Transverse colon (tissue), 4 donors: Measurements from ENCODE around the gene ZNF74. TPM values are rescaled to one million over a fixed set of nuclear protein-coding genes. Genes with fewer than 3 reads are reported as not detected.

ENCODE experiments used
- DNase-seq: peaks from one replicate; pipeline ENCODE4 v3.0.0-alpha.2; 2019
- H3K27ac ChIP-seq, 4 donors: fragments of 200-600 bp; sonication (generic); 2 replicates each; pipeline ENCODE4 v1.5.1; 2016 to 2018; ENCODE audit warnings: inconsistent platforms in 4 of 4
- H3K27me3 ChIP-seq: fragments of 200-600 bp; sonication (generic); 2 replicates; pipeline ENCODE4 v1.5.1; 2017; ENCODE audit warnings: inconsistent platforms
- H3K36me3 ChIP-seq, 4 donors: fragments of 200-600 bp; sonication (generic); 2 replicates each; pipeline ENCODE4 v1.5.1; 2017 to 2019; ENCODE audit warnings: inconsistent platforms in 4 of 4
- H3K4me1 ChIP-seq, 4 donors: fragments of 200-600 bp; sonication (generic); 2 replicates each; pipeline ENCODE4 v1.5.1; 2017 to 2020; ENCODE audit warnings: inconsistent platforms in 4 of 4
- H3K4me3 ChIP-seq, 4 donors: fragments of 200-600 bp; sonication (generic); 1 replicate in 1 of 4; 2 replicates in 3 of 4; pipeline versions ENCODE4 v1.5.1 to v1.6.1; 2017 to 2019; ENCODE audit warnings: inconsistent platforms in 4 of 4
- H3K9me3 ChIP-seq, 2 donors: fragments of 200-600 bp; sonication (generic); 2 replicates each; pipeline ENCODE4 v1.5.1; 2017 to 2019; ENCODE audit warnings: inconsistent platforms in 2 of 2
- EP300 ChIP-seq: sonication (generic); formaldehyde crosslinking; IDR thresholded peaks from one replicate; pipeline ENCODE4 v1.6.1; 2017; ENCODE audit warnings: antibody characterized with exemption, low read depth
- POLR2A ChIP-seq: fragments of 450-650 bp; IDR thresholded peaks from one replicate; pipeline ENCODE4 v1.6.1; 2016; ENCODE audit warnings: antibody characterized with exemption, mild to moderate bottlenecking, moderate library complexity
- POLR2AphosphoS5 ChIP-seq, 3 donors: sonication (generic); formaldehyde crosslinking; IDR thresholded peaks; one replicate each; pipeline ENCODE4 v1.6.1; 2016; ENCODE audit warnings: antibody characterized with exemption in 3 of 3
- WGBS, 2 donors: methylation state at CpG; one replicate each; pipeline ENCODE4 v1.1.5; 2018; ENCODE audit warnings: low coverage in 1 of 2; 5-methylcytosine and 5-hydroxymethylcytosine counted together
- in situ Hi-C, 4 donors: fragments of 200-750 bp; cut with MboI; loops; one replicate each; pipeline versions ENCODE4 v1.15.0 to v1.15.1; 2017; ENCODE audit warnings: low sequenced_read_pairs in 3 of 4, low pct_ligation_motif_present in 1 of 4, low pct_unique_long_range_greater_than_20kb in 1 of 4
- intact Hi-C: fragments of 100-400 bp; cut with DNase I; formaldehyde crosslinking; loops from one replicate; pipeline ENCODE4 v1.15.1; 2023; ENCODE audit warnings: low total_unique reads
- total RNA-seq, 4 donors: library from RNA; depleted of rRNA; stranded (reverse); fragments of >200 nt; gene quantifications; one replicate each; pipeline ENCODE4 v1.1.0, GENCODE V29; 2016
- TF ChIP-seq, protein P1 (sequence below), 5 experiments: fragments of 200-600 bp in 3 of 5; fragments of 450-650 bp in 2 of 5; sonication (generic) in 3 of 5; IDR thresholded peaks; 1 replicate in 2 of 5; 2 replicates in 3 of 5; pipeline ENCODE4 v1.5.1; 2016 to 2017; ENCODE audit warnings: antibody characterized with exemption in 5 of 5, inconsistent platforms in 3 of 5, mild to moderate bottlenecking in 2 of 5, moderate library complexity in 1 of 5

The ZNF74 gene
- total RNA-seq, 4 donors from 2014 or later = 1.9 to 11.5 (median 6.6) TPM

DNA sequence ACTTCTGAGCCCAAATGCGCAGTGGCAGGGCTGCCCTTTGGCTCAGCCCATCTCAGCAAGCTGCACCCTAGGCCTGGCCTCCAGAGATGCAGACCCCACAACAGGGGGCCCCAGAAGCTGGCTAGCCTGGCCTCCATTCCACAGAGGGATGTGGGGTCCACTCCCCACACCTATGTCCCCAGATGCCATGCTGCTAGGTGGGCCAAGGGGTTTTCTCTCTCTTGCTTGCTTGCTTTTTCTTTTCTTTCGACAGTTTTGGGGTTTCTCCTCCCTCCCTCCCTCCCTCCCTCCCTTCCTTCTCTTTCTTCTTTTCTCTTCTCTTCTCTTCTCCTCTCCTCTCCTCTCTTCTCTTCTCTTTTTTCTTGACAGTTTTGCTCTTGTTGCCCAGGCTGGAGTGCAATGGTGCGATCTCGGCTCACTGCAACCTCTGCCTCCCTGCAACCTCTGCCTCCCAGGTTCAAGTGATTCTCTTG is 34.0 kb downstream of the ZNF74 start:
- intact Hi-C loops (no loop called here), in situ Hi-C loops (no loop called here)
- Histone ChIP-seq H3K27me3 (peaks cover 95% of the 10 kb centered on the region), H3K36me3 (no peaks in the 10 kb centered on the region), H3K9me3 (no peaks in the 10 kb centered on the region), H3K27ac (no peak overlapping the region), H3K4me1 (peaks cover 15 to 50% (median 36%) of the 10 kb centered on the region in 4 donors), H3K4me3 (no peak overlapping the region)
- WGBS, 2 donors = 90 to 100% methylated on average over 2 to 4 of the region's 4 CpGs
- TF ChIP-seq POLR2A (no peak), EP300 (no peak), POLR2AphosphoS5 (IDR thresholded peaks at IDR 0.05) (no peak)
- TF ChIP-seq, protein P1, sequence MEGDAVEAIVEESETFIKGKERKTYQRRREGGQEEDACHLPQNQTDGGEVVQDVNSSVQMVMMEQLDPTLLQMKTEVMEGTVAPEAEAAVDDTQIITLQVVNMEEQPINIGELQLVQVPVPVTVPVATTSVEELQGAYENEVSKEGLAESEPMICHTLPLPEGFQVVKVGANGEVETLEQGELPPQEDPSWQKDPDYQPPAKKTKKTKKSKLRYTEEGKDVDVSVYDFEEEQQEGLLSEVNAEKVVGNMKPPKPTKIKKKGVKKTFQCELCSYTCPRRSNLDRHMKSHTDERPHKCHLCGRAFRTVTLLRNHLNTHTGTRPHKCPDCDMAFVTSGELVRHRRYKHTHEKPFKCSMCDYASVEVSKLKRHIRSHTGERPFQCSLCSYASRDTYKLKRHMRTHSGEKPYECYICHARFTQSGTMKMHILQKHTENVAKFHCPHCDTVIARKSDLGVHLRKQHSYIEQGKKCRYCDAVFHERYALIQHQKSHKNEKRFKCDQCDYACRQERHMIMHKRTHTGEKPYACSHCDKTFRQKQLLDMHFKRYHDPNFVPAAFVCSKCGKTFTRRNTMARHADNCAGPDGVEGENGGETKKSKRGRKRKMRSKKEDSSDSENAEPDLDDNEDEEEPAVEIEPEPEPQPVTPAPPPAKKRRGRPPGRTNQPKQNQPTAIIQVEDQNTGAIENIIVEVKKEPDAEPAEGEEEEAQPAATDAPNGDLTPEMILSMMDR (IDR thresholded peaks at IDR 0.05) = no peak
- no peak for DNase-seq

DNA sequence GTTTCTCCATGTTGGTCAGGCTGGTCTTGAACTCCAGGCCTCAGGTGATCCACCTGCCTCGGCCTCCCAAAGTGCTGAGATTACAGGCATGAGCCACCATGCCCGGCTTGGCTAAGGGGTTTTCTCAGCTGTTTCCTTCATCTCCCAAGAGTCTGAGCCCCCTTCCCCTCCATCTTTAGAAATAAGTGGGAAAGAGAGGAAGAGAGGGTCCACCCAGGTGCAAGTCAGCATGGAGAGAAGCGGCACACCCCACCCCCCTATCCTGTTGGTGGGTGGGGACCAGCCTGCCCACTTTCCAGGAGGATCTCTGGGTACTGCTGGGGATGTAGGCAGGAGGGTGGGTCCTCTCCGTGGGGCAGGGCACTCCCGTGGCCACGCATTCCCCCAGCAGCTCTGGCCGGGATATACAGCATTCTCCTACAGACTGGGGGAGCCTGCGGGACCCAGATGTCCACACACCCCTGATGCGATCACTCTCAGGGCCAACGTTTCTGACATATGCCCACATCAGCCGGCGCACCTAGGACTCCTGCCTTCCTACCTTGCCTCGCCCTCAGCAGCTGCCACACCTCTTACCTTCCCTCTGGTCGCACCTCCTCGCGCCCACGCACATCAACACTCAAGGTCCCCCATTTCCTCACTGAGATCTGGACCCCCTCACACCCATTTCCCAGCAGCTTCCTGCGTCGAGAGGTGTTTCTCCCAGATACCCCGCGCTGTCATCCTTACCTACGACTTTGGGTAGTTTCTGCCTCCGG is 34.7 kb downstream of the ZNF74 start:
- WGBS, 2 donors = 19 to 54% methylated on average over 4 to 23 of the region's 23 CpGs
- no peaks in the 10 kb centered on the region for H3K36me3 ChIP-seq
- intact Hi-C loops = no loop called here
- DNase-seq = no peak
- peaks cover 95% of the 10 kb centered on the region for H3K27me3 ChIP-seq
- no peak for TF ChIP-seq EP300
- TF ChIP-seq POLR2AphosphoS5 (IDR thresholded peaks at IDR 0.05) = no peak
- no peak for TF ChIP-seq POLR2A
- TF ChIP-seq, protein P1 (IDR thresholded peaks at IDR 0.05) = no peak
- H3K9me3 ChIP-seq = no peaks in the 10 kb centered on the region
- H3K27ac ChIP-seq = no peak overlapping the region
- peak overlapping the region in 3 of 4 donors; percentile 13 to 48 (median 37) for H3K4me3 ChIP-seq
- peaks cover 11 to 43% (median 34%) of the 10 kb centered on the region in 4 donors for H3K4me1 ChIP-seq
- in situ Hi-C loops = no loop called here

DNA sequence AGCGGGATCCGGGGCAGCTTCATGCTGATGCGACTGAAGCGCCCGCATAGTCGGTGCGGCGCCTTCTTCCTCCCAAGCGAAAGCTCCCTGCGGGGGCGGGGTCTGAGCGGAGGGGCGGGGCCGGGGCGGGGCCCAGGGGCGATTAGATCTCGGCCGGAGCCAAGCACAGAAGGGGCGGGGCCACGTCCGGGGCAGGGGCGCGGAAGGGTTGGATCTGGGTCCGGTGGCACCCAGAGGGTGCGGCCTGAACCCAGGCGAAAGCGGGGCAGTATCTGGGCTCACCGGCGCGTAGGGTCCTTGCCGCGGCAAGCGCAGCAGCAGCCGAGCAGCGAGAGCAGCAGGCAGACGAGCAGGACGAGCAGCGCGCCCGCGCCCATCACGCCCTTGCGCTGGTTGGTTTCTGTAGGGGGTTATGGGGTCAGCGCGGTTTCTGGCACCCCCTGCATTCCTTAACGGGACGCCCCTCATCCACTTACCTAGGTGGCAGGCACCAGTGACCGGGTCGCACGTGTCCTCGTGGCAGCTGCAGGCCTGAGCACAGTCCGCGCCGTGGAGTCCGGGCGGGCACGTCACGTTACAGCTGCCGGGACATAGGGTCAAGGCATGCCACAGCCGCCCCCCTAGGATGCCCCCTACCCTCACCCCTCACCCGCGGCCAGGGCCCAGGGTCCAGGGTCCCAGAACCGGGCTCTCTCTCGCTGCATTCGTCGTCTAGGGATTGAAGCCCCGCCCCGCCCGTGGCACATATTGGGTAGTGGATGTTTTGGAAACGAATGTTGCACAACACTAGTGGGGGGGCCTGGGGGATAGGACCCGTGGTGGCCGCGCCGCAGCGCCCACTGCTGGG is 35.5 kb downstream of the ZNF74 start:
- peak; percentile 84 for DNase-seq
- Histone ChIP-seq H3K36me3 (no peaks in the 10 kb centered on the region), H3K27ac (no peak overlapping the region), H3K4me3 (peak overlapping the region in 3 of 4 donors; percentile 13 to 48 (median 37)), H3K4me1 (peaks cover 11 to 35% (median 32%) of the 10 kb centered on the region in 4 donors), H3K27me3 (peaks cover 95% of the 10 kb centered on the region), H3K9me3 (no peaks in the 10 kb centered on the region)
- WGBS, 2 donors = 20 to 30% methylated on average over 2 to 73 of the region's 75 CpGs
- TF ChIP-seq EP300 (no peak), POLR2A (no peak), POLR2AphosphoS5 (IDR thresholded peaks at IDR 0.05) (no peak)
- TF ChIP-seq, protein P1 (IDR thresholded peaks at IDR 0.05) = no peak
- in situ Hi-C loops = no loop called here
- intact Hi-C loops = loop anchor here (5.0 kb wide), 1 partner anchor 1137 kb away; the partner anchor contains the start of gene CLTCL1
